HepG2 (cell line): ENCODE measurements around the gene SATB2. TPM values are rescaled to one million over a fixed set of nuclear protein-coding genes. Genes with fewer than 3 reads are reported as not detected.

Experiments used
- GZF1 ChIP-seq: sonication (generic); formaldehyde crosslinking; IDR thresholded peaks from 2 replicates; pipeline ENCODE4 v1.5.1; 2020; ENCODE audit warnings: mild to moderate bottlenecking, missing genetic modification reagents
- HNRNPLL ChIP-seq: fragments of 200-400 bp; formaldehyde crosslinking; IDR thresholded peaks from 2 replicates; pipeline ENCODE4 v1.6.1; 2017; ENCODE audit warnings: mild to moderate bottlenecking, low read depth, low read length; ENCODE audit not compliant: poor library complexity, severe bottlenecking
- HOXA3 ChIP-seq: sonication (generic); formaldehyde crosslinking; IDR thresholded peaks from 2 replicates; pipeline ENCODE4 v1.5.0; 2020; ENCODE audit warnings: missing genetic modification reagents
- KAT8 ChIP-seq: IDR thresholded peaks from 2 replicates; pipeline ENCODE4 v1.6.1; 2016; ENCODE audit warnings: missing genetic modification reagents, missing compliant biosample characterization
- KLF16 ChIP-seq, 2 experiments: sonication (generic) in 1 of 2; formaldehyde crosslinking in 1 of 2; IDR thresholded peaks; 2 replicates each; pipeline versions ENCODE4 v1.6.1 to v1.8.0; 2016 to 2023; ENCODE audit warnings: missing genetic modification reagents in 2 of 2, missing compliant biosample characterization in 1 of 2
- MAZ ChIP-seq, 2 experiments: sonication (generic) in 1 of 2; formaldehyde crosslinking in 1 of 2; IDR thresholded peaks; 2 replicates each; pipeline versions ENCODE4 v1.5.0 to v1.6.1; 2012 to 2020; ENCODE audit warnings: low read depth in 2 of 2, mild to moderate bottlenecking in 2 of 2, borderline replicate concordance in 1 of 2, improper control_type of control experiment in 1 of 2, low read length in 1 of 2, missing genetic modification reagents in 1 of 2, moderate library complexity in 1 of 2
- MZF1 ChIP-seq: sonication (generic); formaldehyde crosslinking; IDR thresholded peaks from 2 replicates; pipeline ENCODE4 v1.8.1; 2023; ENCODE audit warnings: mild to moderate bottlenecking, missing genetic modification reagents, borderline replicate concordance
- NFKB2 ChIP-seq: sonication (generic); formaldehyde crosslinking; IDR thresholded peaks from 2 replicates; pipeline ENCODE4 v1.4.0; 2020; ENCODE audit warnings: missing genetic modification reagents, borderline replicate concordance
- YEATS4 ChIP-seq: sonication (generic); formaldehyde crosslinking; IDR thresholded peaks from 2 replicates; pipeline ENCODE4 v1.4.0; 2020; ENCODE audit warnings: missing genetic modification reagents, borderline replicate concordance
- ZFAT ChIP-seq: sonication (generic); formaldehyde crosslinking; conservative IDR thresholded peaks from 2 replicates; pipeline ENCODE4 v1.8.1; 2023; ENCODE audit warnings: missing genetic modification reagents, inconsistent platforms
- ZMYM4 ChIP-seq: sonication (generic); formaldehyde crosslinking; IDR thresholded peaks from 2 replicates; pipeline ENCODE4 v1.8.1; 2023; ENCODE audit warnings: mild to moderate bottlenecking, missing genetic modification reagents
- ZNF264 ChIP-seq: sonication (generic); formaldehyde crosslinking; IDR thresholded peaks from 2 replicates; pipeline ENCODE4 v1.4.0; 2020; ENCODE audit warnings: missing genetic modification reagents
- ZNF282 ChIP-seq: fragments of 450-650 bp; IDR thresholded peaks from 2 replicates; pipeline ENCODE4 v1.6.1; 2018; ENCODE audit not compliant: partially characterized antibody
- ZNF335 ChIP-seq: sonication (generic); formaldehyde crosslinking; IDR thresholded peaks from 2 replicates; pipeline ENCODE4 v1.4.0; 2020; ENCODE audit warnings: missing genetic modification reagents
- ZNF441 ChIP-seq: sonication (generic); formaldehyde crosslinking; IDR thresholded peaks from 2 replicates; pipeline ENCODE4 v1.7.0; 2021; ENCODE audit warnings: missing genetic modification reagents, borderline replicate concordance
- ZSCAN31 ChIP-seq: sonication (generic); formaldehyde crosslinking; IDR thresholded peaks from 2 replicates; pipeline ENCODE4 v1.5.0; 2020; ENCODE audit warnings: low read depth, mild to moderate bottlenecking, missing genetic modification reagents
- polyA plus RNA-seq, 8 experiments: library from polyadenylated mRNA; depleted of rRNA in 3 of 8; stranded (reverse) in 7 of 8; unstranded in 1 of 8; fragments of >200 nt; fragmentation: Illumina TruSeq in 4 of 8; extraction: Trizol in 4 of 8; gene quantifications; 2 replicates each; pipeline versions ENCODE4 v1.2.1 to v1.2.3, GENCODE V29; 2011 to 2016; ENCODE audit warnings: low read depth in 4 of 8, missing spikeins in 1 of 8, mixed read lengths in 1 of 8; ENCODE audit not compliant: insufficient read depth in 1 of 8
- total RNA-seq, 5 experiments: library from RNA; depleted of rRNA; stranded (reverse); fragments of >200 nt; fragmentation: Illumina TruSeq; extraction: Trizol; gene quantifications; 2 replicates each; pipeline ENCODE4 v1.2.3, GENCODE V29; 2016; ENCODE audit warnings: low read depth in 1 of 5
- TF ChIP-seq, protein P1 (sequence below): sonication (generic); IDR thresholded peaks from 2 replicates; pipeline ENCODE4 v1.6.1; 2016; ENCODE audit warnings: low read depth, borderline replicate concordance
- TF ChIP-seq, protein P2 (sequence below): sonication (generic); formaldehyde crosslinking; IDR thresholded peaks from 2 replicates; pipeline ENCODE4 v1.4.0; 2020; ENCODE audit warnings: missing genetic modification reagents
- TF ChIP-seq, protein P3 (sequence below): sonication (generic); formaldehyde crosslinking; IDR thresholded peaks from 2 replicates; pipeline ENCODE4 v1.5.0; 2020; ENCODE audit warnings: mild to moderate bottlenecking, missing genetic modification reagents, moderate library complexity
- TF ChIP-seq, protein P4 (sequence below): sonication (generic); formaldehyde crosslinking; conservative IDR thresholded peaks from 2 replicates; pipeline ENCODE4 v1.4.0; 2020; ENCODE audit warnings: missing genetic modification reagents
- TF ChIP-seq, protein P5 (sequence below): sonication (generic); formaldehyde crosslinking; IDR thresholded peaks from 2 replicates; pipeline ENCODE4 v1.4.0; 2020; ENCODE audit warnings: missing genetic modification reagents

The SATB2 gene
- total and polyA plus RNA-seq, 2 of the 13 experiments (the other 11 are each of a cell fraction or from before 2014, with no cell fraction given), result 2.5 to 5.5 TPM

DNA sequence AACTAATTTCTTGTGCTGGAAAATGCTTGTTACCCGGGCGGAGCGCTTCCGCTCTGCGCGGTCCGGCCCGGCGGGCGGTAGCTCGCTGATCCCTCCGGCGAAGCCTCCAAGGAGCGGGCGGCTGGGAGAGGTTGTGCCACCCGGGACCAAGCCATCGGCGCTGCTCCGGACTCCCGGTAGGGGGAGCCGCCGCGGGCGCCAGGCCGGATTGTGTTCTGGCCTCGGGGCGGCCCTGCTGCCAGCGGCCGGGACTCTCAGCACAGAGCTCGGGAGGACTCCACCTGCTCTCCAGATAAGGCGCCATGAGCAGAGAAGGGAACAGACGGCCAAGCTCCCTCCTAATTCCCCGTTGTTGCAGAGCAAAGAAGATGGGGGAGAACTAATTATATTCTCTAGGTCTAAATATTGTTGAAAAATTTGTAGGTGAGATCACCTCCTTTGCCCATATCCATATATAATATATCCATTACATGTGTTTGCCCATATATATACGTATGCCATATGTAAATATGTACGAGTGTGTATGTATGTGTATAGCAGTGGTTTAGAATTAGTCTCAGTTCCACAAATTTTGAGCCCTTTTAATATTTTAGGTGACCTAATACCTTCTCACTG lies 13.8 kb upstream of the SATB2 start (continued):
- TF ChIP-seq, protein P1, sequence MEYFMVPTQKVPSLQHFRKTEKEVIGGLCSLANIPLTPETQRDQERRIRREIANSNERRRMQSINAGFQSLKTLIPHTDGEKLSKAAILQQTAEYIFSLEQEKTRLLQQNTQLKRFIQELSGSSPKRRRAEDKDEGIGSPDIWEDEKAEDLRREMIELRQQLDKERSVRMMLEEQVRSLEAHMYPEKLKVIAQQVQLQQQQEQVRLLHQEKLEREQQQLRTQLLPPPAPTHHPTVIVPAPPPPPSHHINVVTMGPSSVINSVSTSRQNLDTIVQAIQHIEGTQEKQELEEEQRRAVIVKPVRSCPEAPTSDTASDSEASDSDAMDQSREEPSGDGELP, result no peak
- TF ChIP-seq KAT8 (0 out of 2 replicates have a peak, but pooled peaks have one; percentile 23), ZNF264 (CRISPR knock-in tag) (0 out of 2 replicates have a peak, but pooled peaks have one; percentile 51), GZF1 (0 out of 2 replicates have a peak, but pooled peaks have one; percentile 52), ZNF441 (CRISPR knock-in tag) (peak; percentile 45; the same call in 1 of the 2 replicates), MZF1 (no peak), MAZ (IDR thresholded peaks at IDR 0.05; ENCODE audit: borderline replicate concordance, low read depth, low read length) (no peak), MAZ (CRISPR knock-in tag; IDR thresholded peaks at IDR 0.05; ENCODE audit: low read depth) (0 out of 2 replicates have a peak, but pooled peaks have one; percentile 45), ZMYM4 (peak; percentile 57; the same call in 1 of the 2 replicates), HNRNPLL (peak; percentile 49), NFKB2 (CRISPR knock-in tag) (peak; percentile 56; the same call in 1 of the 2 replicates), KLF16 (CRISPR knock-in tag; IDR thresholded peaks at IDR 0.05) (peak in 1 of 2 experiments; percentile 42; a peak in 1 of 4 replicates), YEATS4 (CRISPR knock-in tag) (peak; percentile 49; the same call in 1 of the 2 replicates), ZSCAN31 (CRISPR knock-in tag) (peak; percentile 95), ZFAT (CRISPR knock-in tag) (0 out of 2 replicates have a peak, but pooled peaks have one; percentile 34), HOXA3 (CRISPR knock-in tag) (peak; percentile 36; the same call in 1 of the 2 replicates), ZNF335 (CRISPR knock-in tag) (no peak), ZNF282 (no peak)
- TF ChIP-seq, protein P2, sequence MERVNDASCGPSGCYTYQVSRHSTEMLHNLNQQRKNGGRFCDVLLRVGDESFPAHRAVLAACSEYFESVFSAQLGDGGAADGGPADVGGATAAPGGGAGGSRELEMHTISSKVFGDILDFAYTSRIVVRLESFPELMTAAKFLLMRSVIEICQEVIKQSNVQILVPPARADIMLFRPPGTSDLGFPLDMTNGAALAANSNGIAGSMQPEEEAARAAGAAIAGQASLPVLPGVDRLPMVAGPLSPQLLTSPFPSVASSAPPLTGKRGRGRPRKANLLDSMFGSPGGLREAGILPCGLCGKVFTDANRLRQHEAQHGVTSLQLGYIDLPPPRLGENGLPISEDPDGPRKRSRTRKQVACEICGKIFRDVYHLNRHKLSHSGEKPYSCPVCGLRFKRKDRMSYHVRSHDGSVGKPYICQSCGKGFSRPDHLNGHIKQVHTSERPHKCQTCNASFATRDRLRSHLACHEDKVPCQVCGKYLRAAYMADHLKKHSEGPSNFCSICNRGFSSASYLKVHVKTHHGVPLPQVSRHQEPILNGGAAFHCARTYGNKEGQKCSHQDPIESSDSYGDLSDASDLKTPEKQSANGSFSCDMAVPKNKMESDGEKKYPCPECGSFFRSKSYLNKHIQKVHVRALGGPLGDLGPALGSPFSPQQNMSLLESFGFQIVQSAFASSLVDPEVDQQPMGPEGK, result 0 out of 2 replicates have a peak, but pooled peaks have one; percentile 30
- TF ChIP-seq, protein P3, sequence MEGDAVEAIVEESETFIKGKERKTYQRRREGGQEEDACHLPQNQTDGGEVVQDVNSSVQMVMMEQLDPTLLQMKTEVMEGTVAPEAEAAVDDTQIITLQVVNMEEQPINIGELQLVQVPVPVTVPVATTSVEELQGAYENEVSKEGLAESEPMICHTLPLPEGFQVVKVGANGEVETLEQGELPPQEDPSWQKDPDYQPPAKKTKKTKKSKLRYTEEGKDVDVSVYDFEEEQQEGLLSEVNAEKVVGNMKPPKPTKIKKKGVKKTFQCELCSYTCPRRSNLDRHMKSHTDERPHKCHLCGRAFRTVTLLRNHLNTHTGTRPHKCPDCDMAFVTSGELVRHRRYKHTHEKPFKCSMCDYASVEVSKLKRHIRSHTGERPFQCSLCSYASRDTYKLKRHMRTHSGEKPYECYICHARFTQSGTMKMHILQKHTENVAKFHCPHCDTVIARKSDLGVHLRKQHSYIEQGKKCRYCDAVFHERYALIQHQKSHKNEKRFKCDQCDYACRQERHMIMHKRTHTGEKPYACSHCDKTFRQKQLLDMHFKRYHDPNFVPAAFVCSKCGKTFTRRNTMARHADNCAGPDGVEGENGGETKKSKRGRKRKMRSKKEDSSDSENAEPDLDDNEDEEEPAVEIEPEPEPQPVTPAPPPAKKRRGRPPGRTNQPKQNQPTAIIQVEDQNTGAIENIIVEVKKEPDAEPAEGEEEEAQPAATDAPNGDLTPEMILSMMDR (CRISPR knock-in tag), result peak; percentile 86
- TF ChIP-seq, protein P4, sequence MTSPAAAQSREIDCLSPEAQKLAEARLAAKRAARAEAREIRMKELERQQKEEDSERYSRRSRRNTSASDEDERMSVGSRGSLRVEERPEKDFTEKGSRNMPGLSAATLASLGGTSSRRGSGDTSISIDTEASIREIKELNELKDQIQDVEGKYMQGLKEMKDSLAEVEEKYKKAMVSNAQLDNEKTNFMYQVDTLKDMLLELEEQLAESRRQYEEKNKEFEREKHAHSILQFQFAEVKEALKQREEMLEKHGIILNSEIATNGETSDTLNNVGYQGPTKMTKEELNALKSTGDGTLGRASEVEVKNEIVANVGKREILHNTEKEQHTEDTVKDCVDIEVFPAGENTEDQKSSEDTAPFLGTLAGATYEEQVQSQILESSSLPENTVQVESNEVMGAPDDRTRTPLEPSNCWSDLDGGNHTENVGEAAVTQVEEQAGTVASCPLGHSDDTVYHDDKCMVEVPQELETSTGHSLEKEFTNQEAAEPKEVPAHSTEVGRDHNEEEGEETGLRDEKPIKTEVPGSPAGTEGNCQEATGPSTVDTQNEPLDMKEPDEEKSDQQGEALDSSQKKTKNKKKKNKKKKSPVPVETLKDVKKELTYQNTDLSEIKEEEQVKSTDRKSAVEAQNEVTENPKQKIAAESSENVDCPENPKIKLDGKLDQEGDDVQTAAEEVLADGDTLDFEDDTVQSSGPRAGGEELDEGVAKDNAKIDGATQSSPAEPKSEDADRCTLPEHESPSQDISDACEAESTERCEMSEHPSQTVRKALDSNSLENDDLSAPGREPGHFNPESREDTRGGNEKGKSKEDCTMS (CRISPR knock-in tag), result no peak
- TF ChIP-seq, protein P5, sequence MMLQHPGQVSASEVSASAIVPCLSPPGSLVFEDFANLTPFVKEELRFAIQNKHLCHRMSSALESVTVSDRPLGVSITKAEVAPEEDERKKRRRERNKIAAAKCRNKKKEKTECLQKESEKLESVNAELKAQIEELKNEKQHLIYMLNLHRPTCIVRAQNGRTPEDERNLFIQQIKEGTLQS (CRISPR knock-in tag), result 0 out of 2 replicates have a peak, but pooled peaks have one; percentile 25
